ENCODE measurements around the gene SPRN. TPM values are rescaled to one million over a fixed set of nuclear protein-coding genes. Genes with fewer than 3 reads are reported as not detected.

SPRN gene
- total RNA-seq, 6 experiments from 2014 or later = 0.07 to 15.1 (median 0.11) TPM; not detected in 1

DNA sequence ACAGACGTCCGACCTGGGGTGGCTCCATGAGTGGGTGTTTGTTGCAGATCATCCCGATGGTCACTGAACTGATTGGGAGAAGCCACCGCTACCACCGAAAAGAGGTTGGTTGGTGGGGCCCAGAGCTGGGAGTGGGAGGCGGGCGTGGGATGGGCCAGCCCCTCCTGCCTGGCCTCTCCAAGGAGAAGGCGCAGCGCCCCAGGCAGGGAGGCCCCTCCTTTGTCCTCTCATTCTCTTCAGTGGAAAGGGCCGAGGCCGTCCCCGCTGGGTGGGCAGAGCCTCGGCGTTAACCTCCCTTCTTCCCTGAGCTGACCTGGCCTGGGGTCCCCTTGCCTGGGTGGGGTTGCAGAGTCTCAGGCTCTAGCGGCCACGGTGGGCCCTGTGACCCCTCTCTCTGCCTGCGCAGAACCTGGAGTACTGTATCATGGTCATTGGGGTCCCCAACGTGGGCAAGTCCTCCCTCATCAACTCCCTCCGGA is 25.3 kb downstream of the SPRN start:
- no peak overlapping the region for H3K4me3 ChIP-seq
- DNase-seq (peak in 2 of 3 donors; percentile 18 to 40), ATAC-seq (no peak)
- H3K27me3 ChIP-seq = no peaks in the 10 kb centered on the region
- no peak overlapping the region for H3K27ac ChIP-seq
- TF ChIP-seq, protein P1, sequence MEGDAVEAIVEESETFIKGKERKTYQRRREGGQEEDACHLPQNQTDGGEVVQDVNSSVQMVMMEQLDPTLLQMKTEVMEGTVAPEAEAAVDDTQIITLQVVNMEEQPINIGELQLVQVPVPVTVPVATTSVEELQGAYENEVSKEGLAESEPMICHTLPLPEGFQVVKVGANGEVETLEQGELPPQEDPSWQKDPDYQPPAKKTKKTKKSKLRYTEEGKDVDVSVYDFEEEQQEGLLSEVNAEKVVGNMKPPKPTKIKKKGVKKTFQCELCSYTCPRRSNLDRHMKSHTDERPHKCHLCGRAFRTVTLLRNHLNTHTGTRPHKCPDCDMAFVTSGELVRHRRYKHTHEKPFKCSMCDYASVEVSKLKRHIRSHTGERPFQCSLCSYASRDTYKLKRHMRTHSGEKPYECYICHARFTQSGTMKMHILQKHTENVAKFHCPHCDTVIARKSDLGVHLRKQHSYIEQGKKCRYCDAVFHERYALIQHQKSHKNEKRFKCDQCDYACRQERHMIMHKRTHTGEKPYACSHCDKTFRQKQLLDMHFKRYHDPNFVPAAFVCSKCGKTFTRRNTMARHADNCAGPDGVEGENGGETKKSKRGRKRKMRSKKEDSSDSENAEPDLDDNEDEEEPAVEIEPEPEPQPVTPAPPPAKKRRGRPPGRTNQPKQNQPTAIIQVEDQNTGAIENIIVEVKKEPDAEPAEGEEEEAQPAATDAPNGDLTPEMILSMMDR (IDR thresholded peaks at IDR 0.05) = no peak
- no peak for TF ChIP-seq POLR2A (IDR thresholded peaks at IDR 0.05)
- H3K9me3 ChIP-seq = no peaks in the 10 kb centered on the region
- peaks cover 0 to 9% (median 4%) of the 10 kb centered on the region in 4 donors for H3K4me1 ChIP-seq
- peaks cover 0 to 37% (median 11%) of the 10 kb centered on the region in 4 donors for H3K36me3 ChIP-seq
- intact Hi-C loops (cut with DNase I) = no loop called here
- no CpG with 5 or more reads among the region's 19 CpGs for WGBS (ENCODE audit: insufficient coverage, low coverage, low lambda C conversion rate, missing lambda C conversion rate)

DNA sequence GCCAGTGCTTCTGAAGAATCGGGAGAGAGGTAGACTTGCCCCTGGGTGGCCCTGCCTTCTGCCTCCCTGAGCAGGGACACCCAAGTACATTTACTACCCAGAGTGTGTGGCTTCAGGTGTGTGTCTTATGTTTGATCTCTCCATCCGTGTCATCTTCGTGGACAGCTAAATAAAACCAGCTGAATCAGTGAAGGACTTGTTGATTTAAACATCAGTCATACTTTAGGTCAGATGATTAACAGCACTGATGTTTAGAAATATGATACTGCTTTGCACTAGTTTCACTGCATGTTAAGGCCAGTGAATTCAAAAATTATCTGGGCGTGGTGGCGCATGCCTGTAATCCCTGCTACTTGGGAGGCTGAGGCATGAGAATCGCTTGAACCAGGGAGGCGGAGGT is 26.5 kb downstream of the SPRN start:
- ATAC-seq (no peak), DNase-seq (peak in 1 of 3 donors; percentile 21)
- no peaks in the 10 kb centered on the region for H3K9me3 ChIP-seq
- no peak overlapping the region for H3K27ac ChIP-seq
- no peaks in the 10 kb centered on the region for H3K27me3 ChIP-seq
- WGBS (ENCODE audit: insufficient coverage, low coverage, low lambda C conversion rate, missing lambda C conversion rate) = 92% methylated on average over 7 of the region's 7 CpGs
- no peak overlapping the region for H3K4me3 ChIP-seq
- peaks cover 0 to 14% (median 4%) of the 10 kb centered on the region in 4 donors for H3K4me1 ChIP-seq
- peaks cover 0 to 34% (median 11%) of the 10 kb centered on the region in 4 donors for H3K36me3 ChIP-seq
- no peak for TF ChIP-seq POLR2A (IDR thresholded peaks at IDR 0.05)
- TF ChIP-seq, protein P1 (IDR thresholded peaks at IDR 0.05) = no peak
- intact Hi-C loops (cut with DNase I) = no loop called here

DNA sequence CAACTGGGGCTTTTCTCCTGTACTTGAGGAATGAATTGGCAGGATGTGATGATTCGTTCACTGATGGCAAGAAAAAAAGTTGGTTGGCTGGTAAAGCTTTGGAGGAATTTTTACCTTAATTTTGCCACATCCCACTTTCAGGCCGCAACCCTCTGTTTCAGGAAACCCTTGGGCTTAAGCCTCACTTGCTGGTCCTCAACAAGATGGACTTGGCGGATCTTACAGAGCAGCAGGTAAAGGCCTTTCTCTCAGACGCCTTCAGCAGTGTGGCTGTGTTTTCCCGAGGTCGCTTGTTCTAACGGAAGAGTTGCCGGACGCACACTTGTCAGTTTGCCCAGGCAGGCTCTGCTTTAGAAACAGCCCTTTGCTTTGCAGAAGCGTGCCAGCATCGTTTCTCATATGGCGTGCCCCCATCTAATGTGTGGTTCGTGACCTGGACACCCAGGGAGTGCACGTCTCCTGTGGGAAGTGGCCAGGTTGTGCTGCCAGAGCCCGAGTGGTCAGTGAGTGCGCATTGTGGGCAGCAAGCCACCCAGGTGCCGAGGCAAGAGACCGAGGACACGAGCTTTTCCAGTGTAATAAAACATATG is 28.3 kb downstream of the SPRN start:
- no peak overlapping the region for H3K27ac ChIP-seq
- H3K4me3 ChIP-seq = no peak overlapping the region
- no peaks in the 10 kb centered on the region for H3K9me3 ChIP-seq
- ATAC-seq (no peak), DNase-seq (peak in 2 of 3 donors; percentile 13 to 36)
- H3K36me3 ChIP-seq = peaks cover 0 to 23% (median 7%) of the 10 kb centered on the region in 4 donors
- 92% methylated on average over 17 of the region's 19 CpGs for WGBS (ENCODE audit: insufficient coverage, low coverage, low lambda C conversion rate, missing lambda C conversion rate)
- intact Hi-C loops (cut with DNase I) = no loop called here
- H3K4me1 ChIP-seq = peaks cover 0 to 14% (median 4%) of the 10 kb centered on the region in 4 donors
- no peak for TF ChIP-seq POLR2A (IDR thresholded peaks at IDR 0.05)
- TF ChIP-seq, protein P1 (IDR thresholded peaks at IDR 0.05) = no peak
- H3K27me3 ChIP-seq = no peaks in the 10 kb centered on the region

DNA sequence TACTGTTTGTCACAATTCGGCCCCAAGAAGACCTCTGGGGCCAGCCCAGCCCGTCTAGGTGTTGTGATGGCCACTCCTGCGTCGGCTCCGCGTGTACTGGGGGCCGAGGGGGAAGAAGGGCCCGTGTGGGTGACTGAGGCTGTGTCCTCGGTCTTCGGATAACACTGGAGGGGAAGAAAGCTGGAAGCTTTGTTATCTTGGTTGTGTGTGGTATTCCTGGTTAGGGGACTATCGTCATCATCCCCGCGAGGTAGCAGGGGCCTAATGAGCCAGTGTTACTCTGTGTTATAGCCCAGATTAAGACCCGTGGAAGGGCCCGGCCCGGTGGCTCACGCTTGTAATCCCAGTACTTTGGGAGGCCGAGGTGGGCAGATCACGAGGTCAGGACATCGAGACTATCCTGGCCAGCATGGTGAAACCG is 29.6 kb downstream of the SPRN start:
- no peak for ATAC-seq
- TF ChIP-seq, protein P1 (IDR thresholded peaks at IDR 0.05) = no peak
- no peak for TF ChIP-seq POLR2A (IDR thresholded peaks at IDR 0.05)
- peak in 2 of 3 donors; percentile 26 to 31 for DNase-seq
- H3K9me3 ChIP-seq = no peaks in the 10 kb centered on the region
- peak overlapping the region; percentile 87 to 95 (median 88) for H3K4me3 ChIP-seq
- WGBS (ENCODE audit: insufficient coverage, low coverage, low lambda C conversion rate, missing lambda C conversion rate) = 19% methylated on average over 9 of the region's 21 CpGs
- intact Hi-C loops (cut with DNase I) = no loop called here
- H3K27me3 ChIP-seq = no peaks in the 10 kb centered on the region
- H3K36me3 ChIP-seq = peaks cover 0 to 22% (median 7%) of the 10 kb centered on the region in 4 donors
- peaks cover 0 to 14% (median 4%) of the 10 kb centered on the region in 4 donors for H3K4me1 ChIP-seq
- peak overlapping the region; percentile 59 to 70 (median 67) for H3K27ac ChIP-seq

Measured in right lobe of liver (tissue), 6 donors.